Purkinje cell (primary cell): Measurements from ENCODE around the gene FANCM. TPM values are rescaled to one million over a fixed set of nuclear protein-coding genes. Genes with fewer than 3 reads are reported as not detected.

ENCODE experiments used
- polyA plus RNA-seq: library from polyadenylated mRNA; unstranded; fragments of >200 nt; fragmentation: Nextera tagmentation; gene quantifications from 2 replicates; pipeline ENCODE4 v1.2.1, GENCODE V29; 2014

Gene FANCM, protein sequence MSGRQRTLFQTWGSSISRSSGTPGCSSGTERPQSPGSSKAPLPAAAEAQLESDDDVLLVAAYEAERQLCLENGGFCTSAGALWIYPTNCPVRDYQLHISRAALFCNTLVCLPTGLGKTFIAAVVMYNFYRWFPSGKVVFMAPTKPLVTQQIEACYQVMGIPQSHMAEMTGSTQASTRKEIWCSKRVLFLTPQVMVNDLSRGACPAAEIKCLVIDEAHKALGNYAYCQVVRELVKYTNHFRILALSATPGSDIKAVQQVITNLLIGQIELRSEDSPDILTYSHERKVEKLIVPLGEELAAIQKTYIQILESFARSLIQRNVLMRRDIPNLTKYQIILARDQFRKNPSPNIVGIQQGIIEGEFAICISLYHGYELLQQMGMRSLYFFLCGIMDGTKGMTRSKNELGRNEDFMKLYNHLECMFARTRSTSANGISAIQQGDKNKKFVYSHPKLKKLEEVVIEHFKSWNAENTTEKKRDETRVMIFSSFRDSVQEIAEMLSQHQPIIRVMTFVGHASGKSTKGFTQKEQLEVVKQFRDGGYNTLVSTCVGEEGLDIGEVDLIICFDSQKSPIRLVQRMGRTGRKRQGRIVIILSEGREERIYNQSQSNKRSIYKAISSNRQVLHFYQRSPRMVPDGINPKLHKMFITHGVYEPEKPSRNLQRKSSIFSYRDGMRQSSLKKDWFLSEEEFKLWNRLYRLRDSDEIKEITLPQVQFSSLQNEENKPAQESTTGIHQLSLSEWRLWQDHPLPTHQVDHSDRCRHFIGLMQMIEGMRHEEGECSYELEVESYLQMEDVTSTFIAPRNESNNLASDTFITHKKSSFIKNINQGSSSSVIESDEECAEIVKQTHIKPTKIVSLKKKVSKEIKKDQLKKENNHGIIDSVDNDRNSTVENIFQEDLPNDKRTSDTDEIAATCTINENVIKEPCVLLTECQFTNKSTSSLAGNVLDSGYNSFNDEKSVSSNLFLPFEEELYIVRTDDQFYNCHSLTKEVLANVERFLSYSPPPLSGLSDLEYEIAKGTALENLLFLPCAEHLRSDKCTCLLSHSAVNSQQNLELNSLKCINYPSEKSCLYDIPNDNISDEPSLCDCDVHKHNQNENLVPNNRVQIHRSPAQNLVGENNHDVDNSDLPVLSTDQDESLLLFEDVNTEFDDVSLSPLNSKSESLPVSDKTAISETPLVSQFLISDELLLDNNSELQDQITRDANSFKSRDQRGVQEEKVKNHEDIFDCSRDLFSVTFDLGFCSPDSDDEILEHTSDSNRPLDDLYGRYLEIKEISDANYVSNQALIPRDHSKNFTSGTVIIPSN (N-terminal part only)
- 7.9 and 15.7 TPM in 2 replicates for polyA plus RNA-seq

DNA sequence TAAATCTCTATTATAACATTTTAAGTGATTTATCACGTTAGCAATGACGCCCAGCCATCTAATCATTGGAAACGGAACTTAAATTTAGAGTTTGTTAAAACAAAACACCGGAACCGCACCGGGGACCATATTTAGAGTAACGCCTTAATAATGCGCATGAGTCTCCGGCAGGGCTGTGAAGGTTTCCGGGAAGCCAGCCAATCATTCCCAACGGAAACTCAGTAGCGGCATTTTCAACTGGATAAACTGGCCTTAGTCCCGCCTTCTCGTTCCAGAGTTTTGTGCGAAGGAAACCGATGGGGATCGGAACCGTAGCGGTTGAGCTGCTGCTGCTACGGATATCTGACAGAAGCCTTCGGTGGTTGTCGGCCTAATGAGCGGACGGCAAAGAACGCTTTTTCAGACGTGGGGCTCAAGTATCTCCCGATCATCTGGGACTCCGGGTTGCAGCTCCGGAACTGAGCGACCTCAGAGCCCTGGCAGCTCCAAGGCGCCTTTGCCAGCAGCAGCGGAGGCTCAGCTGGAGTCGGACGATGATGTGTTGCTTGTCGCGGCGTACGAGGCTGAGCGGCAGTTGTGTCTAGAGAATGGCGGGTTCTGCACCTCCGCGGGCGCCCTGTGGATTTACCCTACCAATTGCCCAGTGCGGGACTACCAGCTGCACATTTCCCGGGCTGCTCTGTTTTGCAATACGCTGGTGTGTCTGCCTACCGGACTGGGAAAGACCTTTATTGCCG is at the start of gene FANCM:
TSS of gene FANCM (plus strand) at position 272 of the 737 bp plus-strand sequence. CDS start at position 374, 102 bp downstream.

DNA sequence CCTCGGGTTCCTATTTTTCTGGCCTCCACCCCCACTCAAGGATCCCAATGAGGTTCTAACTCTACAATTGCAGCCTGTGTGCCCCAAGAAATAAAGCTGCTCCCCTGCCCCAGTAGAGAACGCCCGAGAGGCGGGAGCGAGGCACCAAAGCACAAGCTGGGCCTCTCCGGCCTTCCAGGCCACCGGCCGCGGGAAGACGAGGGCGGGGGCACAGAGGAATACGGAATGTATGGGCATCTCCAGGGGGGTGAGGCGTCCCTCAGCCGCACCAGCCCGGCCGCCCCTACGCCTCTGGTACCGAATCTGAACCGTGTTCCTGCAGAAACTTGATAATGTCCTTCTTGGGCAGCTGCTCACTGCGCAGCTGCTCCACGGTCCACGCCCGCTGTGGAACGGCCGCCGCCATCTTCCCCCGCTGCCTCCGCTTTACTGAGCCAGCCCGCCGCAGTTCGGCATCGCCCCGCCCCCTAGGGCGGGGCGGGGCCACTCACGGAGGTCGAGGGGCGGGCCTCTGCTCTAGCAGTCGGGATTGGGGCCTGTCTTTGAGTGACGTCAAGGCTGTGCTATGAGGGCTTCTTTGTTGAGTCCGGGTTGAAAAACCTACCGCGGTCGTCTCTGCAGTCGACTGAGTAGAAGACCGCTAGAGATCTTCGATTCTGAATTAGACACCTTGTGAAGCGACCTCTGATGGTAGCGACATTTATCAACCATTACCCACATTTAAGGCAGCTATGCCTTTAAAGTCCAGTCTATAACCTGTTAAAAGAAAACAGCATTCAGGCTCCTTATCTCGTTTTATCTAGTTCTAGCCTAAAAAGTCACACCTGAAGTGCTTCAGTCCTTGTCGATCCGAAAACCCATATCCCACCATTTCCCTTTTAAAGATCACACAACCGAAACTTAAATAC is 1.4 kb upstream of the FANCM start, which contains the start of gene FKBP3:
TSS of gene FKBP3 (minus strand) at position 431 of the 908 bp plus-strand sequence. CDS start at position 406, 25 bp downstream.

Other genes starting within 250 kb of the FANCM start
- 24.1 and 36.5 TPM in 2 replicates for gene KLHL28, start 174.0 kb upstream of the FANCM start, polyA plus RNA-seq
- 28.0 and 32.6 TPM in 2 replicates for gene TOGARAM1, start 173.7 kb upstream of the FANCM start, polyA plus RNA-seq
- 16.0 and 18.0 TPM in 2 replicates for gene PRPF39, start 51.8 kb upstream of the FANCM start, polyA plus RNA-seq
- gene FKBP3, start 1.4 kb upstream of the FANCM start, polyA plus RNA-seq: 370 and 383 TPM in 2 replicates
- 4.5 and 8.4 TPM in 2 replicates for gene MIS18BP1, start 117.3 kb downstream of the FANCM start, polyA plus RNA-seq